ENCODE data around the gene MAPK8.

DNA sequence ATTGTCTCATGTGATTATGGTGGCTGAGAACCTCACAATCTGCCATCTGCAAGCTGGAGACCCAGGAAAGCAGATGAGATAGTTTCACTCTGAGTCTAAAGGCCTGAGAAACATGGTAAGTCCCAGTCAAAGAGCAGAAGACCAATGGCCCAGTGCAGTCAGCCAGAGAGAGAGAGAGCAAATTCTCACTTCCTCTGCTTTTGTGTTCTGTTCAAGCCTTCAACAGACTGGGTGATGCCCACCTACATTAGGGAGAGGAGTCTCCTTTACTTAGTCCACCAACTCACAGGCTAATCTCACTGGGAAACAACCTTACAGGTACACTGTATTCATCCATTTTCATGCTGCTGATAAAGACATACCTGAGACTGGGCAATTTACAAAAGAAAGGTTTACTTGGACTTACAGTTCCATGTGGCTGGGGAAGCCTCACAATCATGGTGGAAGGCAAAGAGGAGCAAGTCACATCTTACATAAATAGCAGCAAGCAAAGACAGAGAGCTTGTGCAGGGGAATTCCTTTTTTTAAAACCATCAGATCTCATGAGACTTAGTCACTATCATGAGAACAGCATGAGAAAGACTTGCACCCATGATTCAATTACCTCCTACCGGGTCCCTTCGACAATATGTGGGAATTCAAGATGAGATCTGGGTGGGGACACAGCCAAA lies 27.3 kb upstream of the MAPK8 start:
- no peak for TF ChIP-seq POLR2A (IDR thresholded peaks at IDR 0.05)
- TF ChIP-seq, protein P1, sequence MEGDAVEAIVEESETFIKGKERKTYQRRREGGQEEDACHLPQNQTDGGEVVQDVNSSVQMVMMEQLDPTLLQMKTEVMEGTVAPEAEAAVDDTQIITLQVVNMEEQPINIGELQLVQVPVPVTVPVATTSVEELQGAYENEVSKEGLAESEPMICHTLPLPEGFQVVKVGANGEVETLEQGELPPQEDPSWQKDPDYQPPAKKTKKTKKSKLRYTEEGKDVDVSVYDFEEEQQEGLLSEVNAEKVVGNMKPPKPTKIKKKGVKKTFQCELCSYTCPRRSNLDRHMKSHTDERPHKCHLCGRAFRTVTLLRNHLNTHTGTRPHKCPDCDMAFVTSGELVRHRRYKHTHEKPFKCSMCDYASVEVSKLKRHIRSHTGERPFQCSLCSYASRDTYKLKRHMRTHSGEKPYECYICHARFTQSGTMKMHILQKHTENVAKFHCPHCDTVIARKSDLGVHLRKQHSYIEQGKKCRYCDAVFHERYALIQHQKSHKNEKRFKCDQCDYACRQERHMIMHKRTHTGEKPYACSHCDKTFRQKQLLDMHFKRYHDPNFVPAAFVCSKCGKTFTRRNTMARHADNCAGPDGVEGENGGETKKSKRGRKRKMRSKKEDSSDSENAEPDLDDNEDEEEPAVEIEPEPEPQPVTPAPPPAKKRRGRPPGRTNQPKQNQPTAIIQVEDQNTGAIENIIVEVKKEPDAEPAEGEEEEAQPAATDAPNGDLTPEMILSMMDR (IDR thresholded peaks at IDR 0.05), result no peak
